8988T (cell line): Measurements from ENCODE around the gene SPSB1.
A peak's percentile ranks its signal among the peaks of the same experiment; 100 is the strongest.

Source experiments
- DNase-seq: peaks from one replicate; pipeline ENCODE4 v3.0.0; 2011

The SPSB1 gene

GRCh38 chr1:9302745-9303524, 10.2 kb downstream of the SPSB1 start:
- DNase-seq, result no peak

GRCh38 chr1:9303916-9304315, 11.2 kb downstream of the SPSB1 start:
- no peak for DNase-seq

GRCh38 chr1:9305216-9305615, 12.5 kb downstream of the SPSB1 start:
- no peak for DNase-seq

GRCh38 chr1:9306006-9306405, 13.3 kb downstream of the SPSB1 start:
- DNase-seq, result no peak

- DNase-seq, result no peak
These were observed 14.6 kb downstream of the SPSB1 start for GRCh38 chr1:9307303-9307702.

GRCh38 chr1:9308236-9308785, 15.6 kb downstream of the SPSB1 start:
- no peak for DNase-seq

GRCh38 chr1:9309080-9309479, 16.4 kb downstream of the SPSB1 start:
- DNase-seq, result no peak

- DNase-seq, result no peak
These were observed 17.3 kb downstream of the SPSB1 start for GRCh38 chr1:9309991-9310390.

GRCh38 chr1:9311029-9311428, 18.3 kb downstream of the SPSB1 start:
- DNase-seq, result no peak

- no peak for DNase-seq
These were observed 18.8 kb downstream of the SPSB1 start for GRCh38 chr1:9311479-9311878.

GRCh38 chr1:9312168-9312720, 19.6 kb downstream of the SPSB1 start:
- DNase-seq, result no peak

GRCh38 chr1:9313576-9313975, 20.9 kb downstream of the SPSB1 start:
- DNase-seq, result no peak

- no peak for DNase-seq
These were observed 21.4 kb downstream of the SPSB1 start for GRCh38 chr1:9314111-9314510.

GRCh38 chr1:9314711-9315379, 22.2 kb downstream of the SPSB1 start:
- DNase-seq, result no peak

- DNase-seq, result no peak
These were observed 22.9 kb downstream of the SPSB1 start for GRCh38 chr1:9315411-9316079.

- DNase-seq, result no peak
These were observed 23.4 kb downstream of the SPSB1 start for GRCh38 chr1:9316080-9316444.

GRCh38 chr1:9316512-9316911, 23.8 kb downstream of the SPSB1 start:
- no peak for DNase-seq

GRCh38 chr1:9317072-9317471, 24.4 kb downstream of the SPSB1 start:
- no peak for DNase-seq

GRCh38 chr1:9317591-9318417, 25.1 kb downstream of the SPSB1 start:
- peak; percentile 75 for DNase-seq

- no peak for DNase-seq
These were observed 26.6 kb downstream of the SPSB1 start for GRCh38 chr1:9319208-9319788.

- no peak for DNase-seq
These were observed 27.3 kb downstream of the SPSB1 start for GRCh38 chr1:9319789-9320519.
